HG02588 (cell line): Measurements from ENCODE around the gene TICAM2.

Source experiments
- ATAC-seq: cut with Tn5 transposase; IDR thresholded peaks from one replicate; pipeline ENCODE4 v1.9.1; 2021; ENCODE audit warnings: mild to moderate bottlenecking, moderate library complexity; ENCODE audit not compliant: unreplicated experiment

TICAM2 gene

DNA sequence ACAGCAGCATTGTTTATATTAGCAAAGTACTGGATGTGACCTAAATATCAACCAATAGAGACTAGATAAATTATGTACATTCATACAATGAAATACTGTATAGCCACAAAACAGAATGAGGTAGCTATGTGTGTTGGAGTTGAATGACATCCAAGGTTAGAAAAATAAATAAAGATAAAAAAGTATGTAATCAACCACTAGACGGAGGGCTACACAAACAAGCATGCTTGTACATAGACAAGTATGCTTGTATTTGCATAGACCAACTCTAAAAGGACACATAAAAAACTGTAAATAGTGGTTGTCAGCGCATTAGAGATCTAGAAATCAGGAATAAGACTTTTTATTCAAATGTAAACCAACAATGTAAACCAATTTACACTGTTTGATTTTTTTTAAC is 60.7 kb downstream of the TICAM2 start:
- no peak for ATAC-seq

DNA sequence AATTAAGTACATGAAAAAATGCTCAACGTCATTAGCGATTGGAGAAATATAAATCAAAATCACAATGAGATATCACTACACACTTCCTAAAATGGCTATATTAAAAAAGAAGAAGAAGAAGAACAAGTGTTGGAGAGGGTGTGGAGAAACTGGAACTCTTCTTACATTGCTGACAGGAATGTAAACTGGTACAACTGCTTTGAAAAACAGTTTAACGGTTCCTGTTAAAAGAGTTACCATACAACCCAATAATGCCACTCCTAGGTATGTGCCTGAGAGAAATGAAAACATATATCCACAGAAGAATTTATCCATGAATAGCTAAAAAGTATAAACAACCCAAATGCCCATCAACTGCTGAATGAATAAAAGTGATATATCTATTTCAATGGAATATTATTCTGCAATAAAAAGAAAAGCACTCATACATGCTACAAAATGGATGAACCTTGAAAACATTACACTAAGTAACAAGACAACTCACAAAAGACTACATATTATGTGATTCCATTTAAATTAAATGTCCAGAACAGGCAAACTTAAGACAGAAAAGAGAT is 66.7 kb downstream of the TICAM2 start:
- ATAC-seq: no peak

DNA sequence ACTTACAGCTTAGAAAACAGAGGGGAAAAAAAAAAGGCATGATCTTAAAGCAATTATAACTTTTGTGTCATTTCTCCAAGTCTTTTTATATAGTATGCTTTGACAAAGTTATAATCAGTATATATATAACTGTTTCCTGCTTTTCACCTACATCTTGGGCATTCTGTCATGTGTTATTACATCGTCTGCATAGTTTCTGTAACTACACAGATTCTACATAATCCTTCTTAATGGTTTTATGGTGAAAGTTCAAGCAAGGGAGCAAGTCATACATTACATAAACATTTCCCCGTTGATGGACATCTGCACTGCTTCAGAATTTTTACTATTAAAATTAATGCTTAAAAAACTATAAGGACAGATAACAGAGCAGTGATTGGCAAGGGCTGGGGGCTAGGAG is 69.8 kb downstream of the TICAM2 start:
- no peak for ATAC-seq

DNA sequence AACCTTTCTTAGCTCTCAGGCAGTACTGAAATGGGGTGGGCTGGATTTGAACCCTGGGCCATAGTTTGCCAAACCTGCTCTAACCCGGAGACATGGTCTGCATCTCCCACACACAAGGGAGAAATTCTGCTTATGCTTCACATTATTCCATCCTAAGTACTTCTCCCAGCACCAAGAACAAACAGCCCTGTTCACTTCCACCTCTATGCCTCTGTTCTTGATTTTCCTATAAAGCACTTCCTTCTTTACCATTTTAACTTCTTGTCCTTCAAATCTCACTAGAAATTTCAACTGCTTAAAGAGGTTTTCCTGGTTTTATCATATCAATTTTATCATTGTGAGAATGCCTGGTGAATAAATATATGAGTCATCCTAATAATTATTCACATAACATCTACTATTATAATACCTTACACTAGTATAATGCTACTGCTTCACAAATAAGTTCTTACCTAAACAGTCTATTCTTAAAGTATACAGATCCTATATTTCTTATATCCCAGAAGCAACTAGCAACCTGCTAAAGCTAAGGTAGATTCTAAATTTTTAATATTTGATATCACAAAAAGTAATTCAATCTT is 70.4 kb downstream of the TICAM2 start:
- no peak for ATAC-seq

DNA sequence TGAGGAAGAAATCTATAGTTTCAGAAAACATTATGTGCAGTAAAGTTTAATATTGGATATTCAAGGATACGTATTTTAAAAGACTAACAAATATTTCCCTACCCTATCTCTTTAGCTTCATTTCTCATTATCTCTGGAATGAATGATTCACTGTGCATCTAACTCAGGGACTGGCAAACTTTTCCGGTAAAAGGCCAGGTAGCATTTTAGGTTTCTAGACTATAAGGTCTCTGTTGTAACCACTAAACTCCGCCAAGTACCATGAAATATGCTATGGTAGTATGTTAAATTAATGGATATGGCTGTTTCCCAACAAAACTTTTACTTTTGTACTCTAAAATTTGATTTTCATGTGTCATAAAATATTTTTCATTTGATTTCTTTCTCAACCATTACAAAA is 70.9 kb downstream of the TICAM2 start:
- ATAC-seq: no peak

DNA sequence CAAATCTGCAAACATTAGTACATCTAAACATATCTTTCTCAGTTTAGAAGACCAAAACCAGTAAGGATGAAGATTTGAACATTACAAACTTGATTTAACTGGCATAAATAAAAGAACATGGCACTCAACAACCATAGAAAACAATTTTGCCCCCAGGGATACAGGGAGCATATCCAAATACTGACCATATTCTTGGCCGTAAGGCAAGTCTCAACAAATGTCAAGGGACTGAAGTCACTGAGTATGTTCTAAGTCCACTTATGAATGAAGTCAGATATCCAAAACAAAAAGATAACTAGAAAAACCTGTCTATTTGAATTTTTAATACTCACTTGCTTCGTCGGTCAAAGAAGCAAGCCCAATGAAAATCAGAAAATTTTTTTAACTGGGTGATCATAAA is 71.9 kb downstream of the TICAM2 start:
- ATAC-seq: no peak
